Measurements from ENCODE around the gene SS18L1.
"Not testable (repeated sequence)": the region's sequence is repeated elsewhere in the genome, so short reads cannot be mapped to it uniquely, and the experiment has no call there.

- TF ChIP-seq, protein P1, sequence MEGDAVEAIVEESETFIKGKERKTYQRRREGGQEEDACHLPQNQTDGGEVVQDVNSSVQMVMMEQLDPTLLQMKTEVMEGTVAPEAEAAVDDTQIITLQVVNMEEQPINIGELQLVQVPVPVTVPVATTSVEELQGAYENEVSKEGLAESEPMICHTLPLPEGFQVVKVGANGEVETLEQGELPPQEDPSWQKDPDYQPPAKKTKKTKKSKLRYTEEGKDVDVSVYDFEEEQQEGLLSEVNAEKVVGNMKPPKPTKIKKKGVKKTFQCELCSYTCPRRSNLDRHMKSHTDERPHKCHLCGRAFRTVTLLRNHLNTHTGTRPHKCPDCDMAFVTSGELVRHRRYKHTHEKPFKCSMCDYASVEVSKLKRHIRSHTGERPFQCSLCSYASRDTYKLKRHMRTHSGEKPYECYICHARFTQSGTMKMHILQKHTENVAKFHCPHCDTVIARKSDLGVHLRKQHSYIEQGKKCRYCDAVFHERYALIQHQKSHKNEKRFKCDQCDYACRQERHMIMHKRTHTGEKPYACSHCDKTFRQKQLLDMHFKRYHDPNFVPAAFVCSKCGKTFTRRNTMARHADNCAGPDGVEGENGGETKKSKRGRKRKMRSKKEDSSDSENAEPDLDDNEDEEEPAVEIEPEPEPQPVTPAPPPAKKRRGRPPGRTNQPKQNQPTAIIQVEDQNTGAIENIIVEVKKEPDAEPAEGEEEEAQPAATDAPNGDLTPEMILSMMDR (conservative IDR thresholded peaks at IDR 0.05 in 1 of 2, IDR thresholded peaks at IDR 0.05 in 1 of 2; ENCODE audit: low read depth in 1 of 2, low read length in 2 of 2): not testable (repeated sequence)
- not testable (repeated sequence) for TF ChIP-seq EZH2 (IDR thresholded peaks at IDR 0.05; ENCODE audit: low read length, missing control alignments)
These were observed 27.7 kb upstream of the SS18L1 start for GRCh38 chr20:62115800-62116407.

All from fibroblast of lung (primary cell).